GM18858 (cell line): ENCODE data around the gene NPIPA5.
"Not testable (repeated sequence)": the region's sequence is repeated elsewhere in the genome, so short reads cannot be mapped to it uniquely, and the experiment has no call there.

Experiments
- ATAC-seq: cut with Tn5 transposase; IDR thresholded peaks from one replicate; pipeline ENCODE4 v1.9.1; 2021; ENCODE audit not compliant: unreplicated experiment

Gene NPIPA5

DNA sequence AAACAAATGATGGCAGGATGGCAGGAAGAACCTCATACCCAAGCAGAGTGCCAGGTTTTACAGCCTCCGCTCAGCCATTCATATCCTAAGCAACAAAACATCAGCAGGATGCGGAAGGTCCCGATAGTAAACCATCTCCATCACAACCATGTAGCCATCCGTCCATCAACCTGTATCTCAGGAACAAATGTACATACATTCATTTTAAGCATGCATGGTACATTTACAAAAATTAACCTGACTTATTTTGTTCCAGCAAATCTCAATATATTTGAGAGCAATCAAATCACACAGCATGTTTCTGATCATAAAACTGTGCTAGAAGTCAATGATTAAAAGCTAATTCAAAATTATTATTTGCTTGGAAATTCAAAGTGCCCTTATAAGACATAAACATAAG is at the start of gene NPIPA5:
TSS of gene NPIPA5 (minus strand) at position 101 of the 400 bp plus-strand sequence. CDS start at position 101, 0 bp downstream.
- ATAC-seq, result not testable (repeated sequence)

DNA sequence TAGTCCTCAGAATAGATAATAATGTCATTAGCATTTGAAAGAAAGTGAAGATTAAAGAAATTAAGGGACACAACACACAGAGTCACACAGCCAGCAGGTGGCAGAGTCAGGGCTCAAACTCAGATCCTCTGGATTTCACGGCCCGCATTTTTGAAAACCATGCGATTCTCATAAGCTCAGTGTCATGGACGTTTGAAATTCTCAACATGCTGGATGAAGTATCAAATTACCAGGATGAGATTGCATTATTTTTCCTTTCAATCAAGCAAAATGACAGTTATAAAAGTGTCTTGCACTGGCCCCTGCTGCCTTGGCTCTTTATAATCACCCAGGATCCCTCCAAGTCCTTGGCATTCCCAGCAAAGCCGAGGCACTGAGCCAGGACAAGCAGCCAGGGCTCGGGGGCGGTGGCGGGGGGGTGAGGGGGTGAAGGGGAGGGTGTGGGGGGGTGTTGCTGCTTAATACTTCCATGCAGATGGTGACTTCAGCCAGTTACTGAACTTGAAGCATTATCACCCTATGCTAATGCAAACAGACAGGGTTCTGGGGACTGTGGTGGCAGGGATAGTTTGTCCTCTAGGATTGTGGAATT is 49.6 kb upstream of the NPIPA5 start:
- ATAC-seq, result no peak

DNA sequence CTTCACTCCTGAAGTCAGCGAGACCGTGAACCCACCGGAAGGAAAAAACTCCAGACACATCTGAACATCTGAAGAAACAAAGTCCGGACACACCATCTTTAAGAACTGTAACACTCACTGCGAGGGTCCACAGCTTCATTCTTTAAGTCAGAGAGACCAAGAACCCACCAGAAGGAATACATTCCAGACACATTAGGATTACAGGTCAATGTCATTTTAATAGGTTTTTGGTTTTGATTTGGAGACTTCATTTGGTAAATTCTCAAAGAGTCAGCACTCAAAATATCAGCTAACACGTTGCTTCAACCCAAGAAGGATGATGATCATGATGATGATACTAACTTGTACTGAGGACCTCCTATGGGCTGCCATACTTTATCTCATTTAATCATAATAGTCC is 48.7 kb upstream of the NPIPA5 start:
- no peak for ATAC-seq

DNA sequence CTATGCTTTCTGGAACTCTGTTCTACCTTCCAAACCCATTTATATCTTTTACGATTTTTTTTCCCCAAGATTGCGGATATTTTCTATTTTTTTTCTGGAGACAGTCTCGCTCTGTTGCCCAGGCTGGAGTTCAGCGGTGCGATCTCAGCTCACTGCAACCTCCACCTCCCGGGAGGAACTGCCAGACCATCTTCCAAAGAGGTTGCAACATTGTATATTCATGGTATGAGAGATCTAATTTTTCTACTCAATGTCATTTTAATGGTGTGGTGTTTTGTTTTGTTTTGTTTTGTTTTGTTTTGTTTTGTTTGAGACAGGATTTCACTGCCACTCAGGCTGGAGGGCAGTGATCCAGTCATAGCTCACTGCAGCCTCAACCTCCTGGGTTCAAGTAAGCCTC is 47.8 kb upstream of the NPIPA5 start:
- ATAC-seq, result no peak

DNA sequence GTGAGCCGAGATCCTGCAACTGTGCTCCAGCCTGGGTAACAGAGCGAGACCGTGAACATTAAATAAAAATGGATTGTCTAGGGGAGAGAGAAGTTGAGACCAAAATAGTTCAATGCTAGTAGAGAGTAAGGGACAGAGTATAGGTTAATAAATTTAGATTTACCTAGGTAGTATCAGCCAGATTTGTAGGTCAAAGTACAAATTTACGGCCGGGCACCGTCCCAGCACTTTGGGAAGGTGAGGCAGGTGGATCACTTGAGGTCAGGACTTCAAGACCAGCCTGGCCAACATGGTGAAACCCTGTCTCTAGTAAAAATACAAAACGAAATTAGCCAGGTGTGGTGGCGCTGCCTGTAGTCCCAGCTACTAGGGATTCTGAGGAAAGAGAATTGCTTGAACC is 44.1 kb upstream of the NPIPA5 start:
- ATAC-seq, result no peak

DNA sequence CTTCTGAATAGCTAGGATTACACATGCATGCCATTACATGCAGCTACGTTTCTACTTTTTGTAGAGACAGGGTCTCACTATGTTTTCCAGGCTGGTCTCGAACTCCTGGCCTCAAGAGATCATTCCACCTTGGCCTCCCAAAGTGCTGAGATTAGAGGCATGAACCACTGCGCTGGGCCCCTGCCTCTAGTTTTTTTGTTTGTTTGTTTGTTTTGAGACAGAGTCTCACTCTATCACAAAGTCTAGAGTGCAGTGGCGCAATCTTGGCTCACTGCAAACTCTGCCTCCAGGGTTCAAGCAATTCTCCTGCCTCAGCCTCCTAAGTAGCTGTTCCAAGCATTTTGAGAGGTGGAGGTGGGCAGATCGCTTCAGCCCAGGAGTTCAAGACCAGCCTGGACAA is 43.6 kb upstream of the NPIPA5 start:
- not testable (repeated sequence) for ATAC-seq

DNA sequence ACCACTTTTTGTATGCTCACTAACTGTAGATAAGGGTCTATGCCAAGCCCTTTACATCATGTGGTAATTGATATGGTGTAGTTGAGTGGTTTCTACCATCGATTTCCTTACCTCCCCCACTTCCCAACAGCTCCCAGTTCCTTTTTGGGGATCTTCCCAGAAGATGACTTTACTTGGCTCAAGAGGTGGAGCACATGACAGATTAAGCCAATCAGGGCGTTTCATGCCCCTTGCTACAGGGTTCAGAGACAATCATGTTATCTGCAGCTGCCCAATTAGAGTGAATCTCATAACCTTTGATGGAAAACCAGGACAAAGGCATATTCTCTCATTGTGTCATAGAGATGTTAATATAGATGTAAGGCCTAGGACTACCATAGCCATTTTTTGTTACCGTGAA is 40.1 kb upstream of the NPIPA5 start:
- no peak for ATAC-seq

DNA sequence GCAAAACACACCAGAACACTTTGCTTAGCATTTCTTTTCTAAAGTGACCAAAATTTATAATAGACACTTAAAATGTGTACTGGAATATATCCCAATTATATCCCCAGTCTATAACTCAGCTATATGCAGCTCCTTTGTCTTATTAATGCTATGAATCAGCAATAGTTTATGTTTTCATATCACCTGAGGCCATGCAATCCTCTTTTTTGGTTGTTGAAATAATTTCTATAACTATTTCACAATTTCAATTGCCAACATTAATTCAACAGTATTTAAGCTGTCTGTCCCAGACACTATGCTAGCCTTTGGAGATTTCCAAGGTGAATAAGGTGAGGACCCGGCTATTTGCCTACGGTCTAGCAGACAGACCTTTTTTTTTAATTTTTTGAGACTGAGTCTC is 39.1 kb upstream of the NPIPA5 start:
- no peak for ATAC-seq

DNA sequence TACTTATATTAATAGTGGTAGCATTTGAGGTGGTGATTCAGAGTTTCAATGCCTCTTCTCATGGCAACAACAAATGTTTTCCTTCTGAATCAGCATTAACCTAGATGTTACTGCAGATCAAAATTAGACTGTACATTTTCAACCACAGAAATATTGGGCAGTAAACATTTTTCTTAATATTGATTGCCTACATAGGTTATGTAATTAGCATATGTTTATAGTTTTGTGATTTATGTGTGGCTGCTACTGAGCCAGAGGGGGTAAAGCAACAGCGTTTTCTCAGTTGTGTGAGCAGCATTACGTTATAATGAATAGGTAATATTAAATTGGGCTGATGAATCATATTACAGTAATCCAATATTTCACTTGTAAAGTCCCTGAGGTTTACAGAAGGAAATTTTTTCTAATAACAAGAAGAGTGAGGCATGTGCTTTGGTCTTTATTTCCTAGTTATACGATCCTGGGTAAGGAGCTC is 37.5 kb upstream of the NPIPA5 start:
- ATAC-seq, result no peak

DNA sequence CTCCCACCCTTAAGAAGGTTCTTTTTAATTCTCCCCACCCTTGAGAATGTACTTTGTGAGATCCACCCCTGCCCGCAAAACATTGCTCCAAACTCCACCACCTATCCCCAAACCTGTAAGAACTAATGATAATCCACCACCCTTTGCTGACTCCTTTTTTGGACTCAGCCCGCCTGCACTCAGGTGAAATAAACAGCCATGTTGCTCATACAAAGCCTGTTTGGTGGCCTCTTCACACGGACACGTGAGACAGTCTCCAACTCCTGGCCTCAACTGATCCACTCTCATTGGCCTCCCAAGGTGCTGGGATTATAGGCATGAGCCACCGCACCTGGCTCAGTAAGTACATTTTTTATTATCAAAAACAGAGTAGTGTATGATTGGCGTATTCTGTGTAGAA is 31.4 kb upstream of the NPIPA5 start:
- not testable (repeated sequence) for ATAC-seq

DNA sequence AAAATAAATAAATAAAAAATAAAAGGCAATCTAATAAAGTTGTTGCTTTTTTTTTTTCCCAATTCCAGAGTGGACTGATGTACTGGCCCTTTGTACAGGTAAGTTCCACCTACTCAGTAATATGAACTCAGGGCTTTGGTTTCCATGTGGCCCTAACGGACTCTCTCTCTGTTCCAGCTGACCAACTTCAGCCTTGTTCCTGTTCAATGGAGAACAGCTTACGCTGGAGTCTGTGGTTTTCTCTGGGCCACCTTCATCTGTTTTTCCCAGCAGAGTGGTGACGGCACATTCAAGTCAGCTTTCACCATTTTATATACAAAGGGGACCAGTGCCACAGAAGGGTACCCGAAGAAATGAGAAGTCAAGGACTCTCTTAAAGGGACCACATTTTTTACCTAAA is 29.7 kb upstream of the NPIPA5 start:
- ATAC-seq, result not testable (repeated sequence)

DNA sequence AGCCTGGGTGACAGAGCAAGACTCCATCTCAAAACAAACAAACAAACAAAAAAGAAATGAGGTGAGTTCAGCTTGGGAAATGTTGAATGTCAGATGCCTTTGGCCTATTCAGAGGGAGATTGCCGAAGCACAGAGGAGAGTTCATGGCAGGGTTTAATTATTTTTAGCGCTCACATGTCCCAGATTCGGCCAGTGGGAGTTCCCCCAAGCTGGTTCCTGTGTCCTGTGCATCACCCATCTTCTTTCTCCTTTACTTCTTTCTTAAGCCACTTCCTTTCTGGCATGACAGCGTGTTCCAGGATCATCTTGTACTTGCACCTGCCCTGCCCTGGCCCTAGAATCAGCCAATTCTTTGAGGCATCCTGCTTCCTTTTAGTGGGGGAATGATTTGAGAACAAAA is 26.7 kb upstream of the NPIPA5 start:
- no peak for ATAC-seq

DNA sequence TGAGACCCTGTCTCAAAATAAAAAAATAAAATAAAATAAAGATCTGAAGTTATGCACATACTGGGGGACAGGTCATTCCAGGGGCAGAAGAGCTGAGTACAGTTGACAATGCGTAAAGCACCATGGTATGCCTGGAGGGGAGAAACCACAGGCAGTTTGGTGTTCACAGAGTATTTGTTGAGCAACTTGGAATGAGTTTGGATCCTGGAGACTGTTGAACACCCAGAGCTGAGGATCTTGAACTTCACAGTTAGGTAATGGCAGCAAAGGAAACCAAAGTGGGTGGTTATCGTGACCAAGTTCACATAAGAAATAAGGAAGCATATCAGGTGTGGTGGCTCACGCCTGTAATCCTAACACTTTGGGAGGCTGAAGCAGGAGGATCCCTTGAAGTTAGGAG is 26.0 kb upstream of the NPIPA5 start:
- not testable (repeated sequence) for ATAC-seq

DNA sequence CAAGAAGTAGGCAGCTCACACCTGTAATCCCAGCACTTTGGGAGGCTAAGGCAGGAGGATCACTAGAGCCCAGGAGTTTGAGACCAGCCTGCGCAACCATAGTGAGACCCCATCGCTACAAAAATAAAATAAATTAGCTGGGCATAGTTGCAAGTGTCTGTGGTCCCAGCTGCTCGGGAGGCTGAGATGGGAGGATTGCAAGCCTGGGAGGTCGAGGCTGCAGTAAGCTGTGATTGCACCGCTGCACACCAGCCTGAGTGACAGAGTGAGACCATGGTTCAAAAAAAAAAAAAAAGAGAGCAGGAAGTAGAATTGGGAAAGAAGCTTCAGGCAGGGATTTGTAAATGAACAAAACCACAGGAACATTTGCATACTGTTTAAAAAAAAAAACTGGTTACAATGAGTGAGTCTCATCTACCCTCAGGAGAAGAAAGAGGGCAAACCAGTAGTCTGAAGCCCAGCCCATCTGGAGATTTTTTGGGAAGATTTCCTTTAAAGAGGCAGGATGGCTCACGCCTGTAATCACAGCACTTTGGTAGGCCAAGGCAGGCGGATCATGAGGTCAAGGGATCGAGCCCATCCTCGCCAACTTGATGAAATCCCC is 25.4 kb upstream of the NPIPA5 start:
- ATAC-seq, result no peak

DNA sequence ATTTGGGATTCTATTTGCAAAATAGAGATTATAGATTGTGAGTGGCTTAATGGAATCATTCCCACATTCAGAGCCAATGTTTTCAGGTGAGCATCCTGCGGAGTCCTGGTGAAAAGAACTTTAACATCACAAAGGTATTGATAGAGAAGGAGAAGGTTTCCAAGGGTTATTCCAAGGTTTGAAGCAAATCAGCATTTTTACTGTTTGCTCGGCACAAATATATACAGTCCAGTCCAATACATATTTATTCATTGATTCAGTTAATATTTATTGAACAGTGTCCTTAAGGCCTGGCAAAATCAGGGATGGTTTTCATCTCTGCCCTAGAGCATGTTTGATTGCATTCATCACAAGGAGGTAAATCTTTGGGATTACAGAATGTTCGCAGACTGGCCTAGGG is 23.9 kb upstream of the NPIPA5 start:
- ATAC-seq, result no peak

DNA sequence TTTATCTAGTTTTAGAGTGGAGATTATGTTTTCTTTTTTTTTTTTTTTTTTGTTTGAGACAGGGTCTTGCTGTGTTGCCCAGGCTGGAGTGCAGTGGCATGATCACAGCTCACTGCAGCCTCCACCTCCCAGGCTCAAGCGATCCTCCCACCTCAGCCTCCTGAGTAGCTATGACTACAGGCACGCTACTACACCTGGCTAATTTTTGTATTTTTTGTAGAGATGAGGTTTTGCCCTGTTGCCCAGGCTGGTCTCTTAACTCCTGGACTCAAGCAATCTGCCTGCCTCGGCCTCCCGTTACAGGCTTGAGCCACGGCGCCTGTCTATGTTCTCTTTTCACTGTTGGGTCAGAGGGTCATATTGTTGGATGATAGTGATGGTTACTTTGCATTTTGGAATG is 22.2 kb upstream of the NPIPA5 start:
- ATAC-seq, result not testable (repeated sequence)

DNA sequence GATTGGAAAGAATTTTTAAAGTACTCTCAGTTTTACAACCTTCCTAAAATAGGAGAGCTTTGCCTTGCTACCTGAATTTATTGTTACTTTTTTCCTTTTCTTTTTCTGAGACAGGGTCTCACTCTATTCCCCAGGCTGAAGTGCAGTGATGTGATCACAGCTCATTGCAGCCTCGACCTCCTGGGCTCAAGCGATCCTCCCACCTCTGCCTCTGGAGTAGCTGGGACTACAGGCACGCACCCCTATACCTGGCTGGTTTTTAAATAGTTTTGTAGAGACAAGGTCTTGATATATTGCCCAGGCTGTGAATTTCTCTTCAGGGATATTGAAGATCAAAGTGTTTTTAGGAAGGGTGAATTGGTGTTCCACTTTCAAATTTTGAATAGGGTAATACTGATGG is 21.2 kb upstream of the NPIPA5 start:
- no peak for ATAC-seq

DNA sequence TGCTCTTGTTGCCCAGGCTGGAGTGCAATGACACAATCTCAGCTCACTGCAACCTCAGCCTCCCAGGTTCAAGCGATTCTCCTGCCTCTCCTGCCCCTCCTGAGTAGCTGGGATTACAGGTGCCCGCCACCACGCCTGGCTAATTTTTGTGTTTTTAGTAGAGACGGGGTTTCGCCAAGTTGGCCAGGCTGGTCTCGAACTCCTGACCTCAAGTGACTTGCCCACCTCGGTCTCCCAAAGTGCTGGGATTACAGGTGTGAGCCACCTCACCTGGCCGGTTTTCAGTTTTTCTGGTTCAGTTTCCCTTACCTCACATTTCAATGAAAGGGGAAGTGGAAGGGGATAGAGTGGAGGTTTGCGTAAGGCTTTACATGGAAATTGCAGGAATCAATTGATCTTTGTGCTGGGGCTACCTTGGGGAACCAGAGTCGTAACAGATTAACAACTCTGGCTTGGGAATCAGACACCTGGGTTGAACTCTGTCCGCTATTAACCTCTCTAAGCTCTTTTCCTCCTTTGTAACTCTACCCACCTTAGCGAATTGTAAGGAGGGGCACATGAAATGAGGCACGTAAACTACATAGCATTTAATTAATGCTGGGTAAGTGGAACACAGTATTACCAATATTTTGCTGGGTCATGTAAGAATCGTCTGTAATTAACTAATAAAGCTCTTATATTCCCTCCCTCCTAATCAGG is 20.7 kb upstream of the NPIPA5 start:
- no peak for ATAC-seq

DNA sequence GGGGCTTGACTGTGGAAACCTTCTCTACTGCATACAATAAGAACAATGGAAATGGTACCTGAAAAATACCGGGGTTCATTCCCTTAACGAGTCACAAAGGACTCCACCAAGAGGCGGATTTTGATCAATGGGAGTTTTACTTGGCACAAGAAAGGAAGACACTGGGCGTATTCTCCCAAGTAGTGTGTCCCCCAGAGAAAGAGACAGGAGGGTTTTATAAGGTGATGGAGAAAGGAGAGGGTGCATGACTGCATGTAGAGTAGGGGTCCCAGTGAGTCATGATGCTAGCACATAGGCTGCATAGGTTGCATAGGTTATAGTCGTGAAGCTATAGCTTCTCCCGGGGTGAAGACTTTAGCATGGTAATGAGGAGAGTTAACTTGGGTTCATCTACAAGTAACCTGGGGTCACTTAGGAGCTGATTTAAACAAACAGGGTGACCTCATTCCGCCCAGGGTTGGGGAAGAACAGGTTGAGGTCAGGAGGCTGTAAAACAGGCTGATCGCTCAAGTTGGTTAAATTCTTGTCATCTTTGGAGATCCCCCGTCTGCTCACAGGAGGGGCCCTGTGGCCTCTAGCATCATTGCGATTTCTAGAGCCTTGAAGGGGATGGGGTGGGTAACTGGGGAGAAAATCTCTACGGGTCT is 19.0 kb upstream of the NPIPA5 start:
- ATAC-seq, result no peak

DNA sequence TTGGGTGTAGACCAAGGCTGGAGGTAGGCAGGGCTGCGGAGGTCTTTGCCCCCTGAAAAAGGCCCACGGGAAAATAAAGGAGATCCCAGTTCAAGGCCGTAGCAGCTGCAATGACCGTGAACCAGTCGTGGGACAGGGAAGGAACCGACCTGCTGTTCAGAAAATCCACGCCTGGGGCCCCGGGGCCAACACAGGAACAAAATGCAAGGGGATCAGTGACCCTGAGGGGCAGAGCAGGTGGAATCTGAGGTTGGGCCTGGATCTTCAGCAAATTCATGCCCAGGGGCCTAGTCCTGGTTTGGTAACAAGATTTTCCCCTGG is 18.4 kb upstream of the NPIPA5 start:
- not testable (repeated sequence) for ATAC-seq

DNA sequence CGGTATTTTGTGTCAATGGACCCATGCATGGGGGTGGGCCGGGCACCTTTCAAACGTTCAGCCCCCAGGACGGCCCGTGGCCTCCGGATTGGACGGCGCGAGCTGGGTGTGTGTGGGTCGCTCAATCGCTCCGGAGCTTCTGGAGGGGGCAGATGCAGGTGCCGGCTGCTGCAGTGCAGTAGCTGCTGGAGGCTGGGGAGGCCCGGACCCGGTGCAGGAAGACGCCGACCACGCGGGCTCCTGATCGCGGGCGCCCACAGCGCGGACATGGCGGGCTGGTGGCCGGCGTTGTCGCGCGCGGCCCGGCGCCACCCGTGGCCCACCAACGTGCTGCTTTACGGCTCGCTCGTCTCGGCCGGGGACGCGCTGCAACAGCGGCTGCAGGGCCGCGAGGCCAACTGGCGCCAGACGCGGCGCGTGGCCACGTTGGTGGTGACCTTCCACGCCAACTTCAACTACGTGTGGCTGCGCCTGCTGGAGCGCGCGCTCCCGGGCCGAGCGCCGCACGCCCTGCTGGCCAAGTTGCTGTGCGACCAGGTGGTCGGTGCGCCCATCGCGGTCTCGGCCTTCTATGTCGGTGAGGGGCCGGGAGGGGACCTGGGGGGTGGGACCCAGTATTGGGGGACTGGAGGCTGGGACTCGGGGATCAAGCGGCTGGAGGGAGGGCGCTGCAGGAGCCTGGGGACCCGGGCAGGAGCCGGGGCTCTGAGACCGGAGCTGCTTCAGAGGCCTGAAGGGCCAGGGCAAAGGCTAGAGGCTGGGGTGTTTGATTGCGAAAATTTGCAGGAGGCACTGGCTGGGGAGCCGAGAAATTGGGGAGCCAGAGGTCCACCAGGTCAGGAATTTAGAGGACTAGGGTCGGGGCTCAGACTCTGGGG is 17.8 kb upstream of the NPIPA5 start, which contains the start of gene MPV17L:
TSS of gene MPV17L (plus strand) at position 124 of the 878 bp plus-strand sequence. CDS start at position 268, 144 bp downstream.
- not testable (repeated sequence) for ATAC-seq
